AG09319 (cell line): ENCODE data around the gene THNSL1.
"Not testable (repeated sequence)": the region's sequence is repeated elsewhere in the genome, so short reads cannot be mapped to it uniquely, and the experiment has no call there.

Experiments
- DNase-seq: peaks from one replicate; pipeline ENCODE4 v3.0.0-alpha.2; 2010; ENCODE audit warnings: low read depth; ENCODE audit errors: extremely low read depth
- CTCF ChIP-seq: IDR thresholded peaks from 2 replicates; pipeline ENCODE4 v1.5.1; 2011; ENCODE audit warnings: low read depth, mild to moderate bottlenecking, inconsistent platforms, low read length, moderate library complexity

THNSL1 gene

DNA sequence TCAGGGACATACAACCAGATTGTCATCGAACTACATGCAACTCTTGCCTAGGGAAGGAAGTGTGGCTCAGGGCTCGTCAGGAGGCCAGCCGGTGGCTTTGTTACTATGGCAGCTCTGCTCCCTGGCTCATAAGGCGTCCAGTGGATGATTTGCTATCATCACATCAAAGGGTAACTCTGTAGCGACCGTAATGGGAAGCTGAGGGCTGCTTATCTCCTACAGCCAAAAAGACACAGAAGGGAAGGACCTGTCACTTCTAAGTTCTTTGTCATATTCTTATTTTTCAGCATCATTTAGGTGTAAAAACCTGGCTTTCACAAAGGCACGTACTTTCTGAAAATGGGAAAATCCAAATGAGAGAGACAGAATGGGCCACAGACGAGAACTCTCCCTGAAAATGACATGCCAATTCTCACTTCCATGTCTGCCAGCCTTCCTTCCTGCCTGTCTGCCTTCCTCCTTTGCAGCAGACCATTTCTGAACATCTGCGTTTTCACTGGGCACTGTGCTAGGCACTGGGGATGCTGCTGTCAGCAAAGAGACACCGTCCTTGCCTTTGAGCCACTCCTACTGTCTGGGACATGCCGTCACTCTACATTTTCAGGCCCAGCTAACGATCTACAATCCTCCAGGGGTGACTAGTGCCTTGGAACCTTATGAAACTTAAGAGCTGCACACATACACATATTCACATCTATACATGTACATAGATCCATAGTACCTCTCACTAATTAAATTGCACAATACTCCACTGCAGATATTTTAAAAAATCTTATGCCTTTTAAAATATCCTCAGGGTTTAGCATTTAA is 27.4 kb upstream of the THNSL1 start:
- no peak for TF ChIP-seq CTCF
- DNase-seq, result no peak

- TF ChIP-seq CTCF, result peak; percentile 8
- DNase-seq, result no peak
Observed at GRCh38 chr10:24989867-24990266, 26.5 kb upstream of the THNSL1 start.

- no peak for DNase-seq
- no peak for TF ChIP-seq CTCF
Observed at GRCh38 chr10:24991298-24991697, 25.1 kb upstream of the THNSL1 start.

DNA sequence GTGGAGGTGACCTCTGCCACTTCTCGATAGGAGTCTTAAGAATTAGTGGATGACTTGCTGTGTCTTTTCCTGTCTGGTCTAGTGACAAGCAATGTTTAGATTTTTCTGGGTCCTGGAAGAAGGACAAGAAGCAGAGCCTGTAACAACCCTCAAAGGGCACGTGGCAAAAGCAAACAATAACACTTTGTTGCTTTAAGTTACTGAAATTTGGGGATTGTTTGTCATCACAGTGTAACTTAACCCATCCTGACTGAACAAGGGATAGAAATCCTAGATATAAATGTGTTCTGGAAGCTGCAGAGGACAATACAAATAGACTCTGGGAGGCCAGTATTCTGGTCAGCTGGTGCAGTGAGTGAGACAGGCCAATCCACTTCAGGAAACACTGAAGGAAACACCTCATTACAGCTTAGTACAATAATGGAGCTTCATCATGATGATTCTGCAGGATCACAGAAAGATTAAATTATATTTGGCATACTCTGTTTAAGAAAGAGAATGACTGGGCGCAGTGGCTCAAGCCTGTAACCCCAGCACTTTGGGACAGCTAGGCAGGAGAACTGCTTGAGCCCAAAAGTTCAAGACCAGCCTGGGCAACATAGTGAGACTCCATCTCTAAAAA is 23.8 kb upstream of the THNSL1 start:
- no peak for TF ChIP-seq CTCF
- DNase-seq, result no peak

- DNase-seq, result no peak
- TF ChIP-seq CTCF, result no peak
Observed at GRCh38 chr10:24993237-24993958, 23.0 kb upstream of the THNSL1 start.

GRCh38 chr10:24995072-24995471 is 21.3 kb upstream of the THNSL1 start:
- no peak for DNase-seq
- TF ChIP-seq CTCF, result no peak

- TF ChIP-seq CTCF, result no peak
- no peak for DNase-seq
Observed at GRCh38 chr10:24998044-24998443, 18.4 kb upstream of the THNSL1 start.

GRCh38 chr10:25011591-25011990 is 4.8 kb upstream of the THNSL1 start:
- not testable (repeated sequence) for DNase-seq
